T-cell (primary cell): ENCODE measurements around the gene TEX14. TPM values are rescaled to one million over a fixed set of nuclear protein-coding genes. Genes with fewer than 3 reads are reported as not detected.

ENCODE experiments used
- ATAC-seq, 4 experiments: fragments of 200-7000 bp in 3 of 4; fragments of 150-1000 bp in 1 of 4; cut with Tn5 transposase; replicated peaks in 1 of 4; 1 replicate in 3 of 4; 2 replicates in 1 of 4; pipeline ENCODE4 v1.10.0; 2021; ENCODE audit warnings: moderate library complexity in 3 of 4, mild to moderate bottlenecking in 2 of 4, moderate number of reproducible peaks in 1 of 4
- CTCF ChIA-PET, 2 donors: fragments of 300-600 bp; sonication (Branson Sonifier 250); formaldehyde crosslinking; loops; one replicate each; lab custom pipeline; 2022; ENCODE audit warnings: antibody characterized with exemption in 2 of 2; lab: Charles Lee
- POLR2A ChIA-PET, 2 donors: fragments of 300-600 bp; sonication (Branson Sonifier 250); formaldehyde crosslinking; loops; one replicate each; lab custom pipeline; 2022; ENCODE audit warnings: antibody characterized with exemption in 2 of 2; lab: Charles Lee
- DNase-seq, 35 experiments: peaks; one replicate each; pipeline versions ENCODE4 v3.0.0 to v3.0.0-alpha.2; 2013 to 2023
- H3K27ac ChIP-seq: one replicate; pipeline ENCODE4 v1.5.1; 2013; ENCODE audit warnings: low read length
- H3K27me3 ChIP-seq, 2 experiments: replicated peaks in 1 of 2; 1 replicate in 1 of 2; 2 replicates in 1 of 2; pipeline versions ENCODE4 v1.6.1 to v1.7.0; 2013; ENCODE audit warnings: low read length in 1 of 2, mixed read lengths in 1 of 2; ENCODE audit not compliant: control insufficient read depth in 2 of 2, insufficient read depth in 2 of 2; ENCODE audit errors: extremely low read depth in 1 of 2
- H3K36me3 ChIP-seq, 2 donors: 1 replicate in 1 of 2; 2 replicates in 1 of 2; pipeline versions ENCODE4 v1.6.1 to v1.7.0; 2013; ENCODE audit warnings: low read length in 1 of 2; ENCODE audit not compliant: control insufficient read depth in 2 of 2, insufficient read depth in 1 of 2; ENCODE audit errors: extremely low read depth in 1 of 2
- H3K4me1 ChIP-seq, 2 experiments: 1 replicate in 1 of 2; 2 replicates in 1 of 2; pipeline versions ENCODE4 v1.6.1 to v1.7.0; 2013; ENCODE audit warnings: low read length in 2 of 2, mixed read lengths in 1 of 2; ENCODE audit not compliant: insufficient read depth in 2 of 2, control insufficient read depth in 1 of 2; ENCODE audit errors: extremely low read depth in 1 of 2
- H3K4me3 ChIP-seq, 2 donors: 1 replicate in 1 of 2; 2 replicates in 1 of 2; pipeline versions ENCODE4 v1.5.1 to v1.7.0; 2013; ENCODE audit warnings: mild to moderate bottlenecking in 2 of 2, low read length in 1 of 2, moderate library complexity in 1 of 2; ENCODE audit not compliant: control insufficient read depth in 1 of 2; ENCODE audit errors: extremely low read depth in 1 of 2
- H3K9me3 ChIP-seq: 2 replicates; pipeline ENCODE4 v1.7.0; 2013
- H3K27ac Mint-ChIP-seq, 2 donors: one replicate each; pipeline ENCODE4 v1.8.0; 2020 to 2021; ENCODE audit warnings: mild to moderate bottlenecking in 2 of 2, mixed read lengths in 2 of 2
- H3K27me3 Mint-ChIP-seq, 2 donors: one replicate each; pipeline ENCODE4 v1.8.0; 2021 to 2022; ENCODE audit warnings: mixed read lengths in 2 of 2
- H3K36me3 Mint-ChIP-seq: one replicate; pipeline ENCODE4 v1.8.0; 2021; ENCODE audit warnings: mixed read lengths
- H3K4me1 Mint-ChIP-seq, 3 donors: one replicate each; pipeline ENCODE4 v1.8.0; 2020 to 2022; ENCODE audit warnings: mixed read lengths in 3 of 3, mild to moderate bottlenecking in 1 of 3
- H3K4me3 Mint-ChIP-seq, 3 donors: one replicate each; pipeline ENCODE4 v1.8.0; 2020 to 2022; ENCODE audit warnings: mild to moderate bottlenecking in 3 of 3, mixed read lengths in 3 of 3, moderate library complexity in 3 of 3
- H3K9me3 Mint-ChIP-seq, 3 donors: one replicate each; pipeline ENCODE4 v1.8.0; 2020 to 2022; ENCODE audit warnings: mixed read lengths in 3 of 3
- WGBS: methylation state at CpG from one replicate; pipeline ENCODE4 v1.1.5; 2013; ENCODE audit warnings: missing lambda C conversion rate; ENCODE audit not compliant: insufficient coverage; 5-methylcytosine and 5-hydroxymethylcytosine counted together
- total RNA-seq, 35 experiments: library from RNA in 6 of 35; stranded (reverse) in 6 of 35; fragments of 120-200 nt in 1 of 35; gene quantifications; one replicate each; pipeline versions ENCODE4 v1.2.1 to v1.2.4 and lab custom pipeline; 2013 to 2026

TEX14 gene
- total RNA-seq, 5 donors from 2014 or later (not counting 1 experiment from before 2014, with no cell fraction given): 0.59 to 1.2 (median 0.73) TPM

GRCh38 chr17:58703137-58703915, 11.5 kb upstream of the TEX14 start:
- no peaks in the 10 kb centered on the region for H3K9me3 ChIP-seq
- no peak overlapping the region for H3K27ac Mint-ChIP-seq
- WGBS: no CpG with 5 or more reads among the region's 4 CpGs
- H3K9me3 Mint-ChIP-seq: no peaks in the 10 kb centered on the region
- ChIA-PET POLR2A (interaction anchor here in 1 of 2 donors (0.6 to 0.7 kb wide), 2 partner anchors 13 to 43 kb away, joined by 3 to 7 read pairs; no protein-coding TSS in a partner anchor), CTCF (no interaction called here)
- no peak for ATAC-seq
- H3K36me3 Mint-ChIP-seq: peaks cover 28% of the 10 kb centered on the region
- no peak overlapping the region for H3K27ac ChIP-seq
- H3K4me1 Mint-ChIP-seq: peaks cover 0 to 4% (median 0%) of the 10 kb centered on the region in 3 donors
- no peaks in the 10 kb centered on the region for H3K27me3 Mint-ChIP-seq
- no peaks in the 10 kb centered on the region for H3K4me1 ChIP-seq
- no peak for DNase-seq
- peaks cover 14 to 26% of the 10 kb centered on the region in 2 donors for H3K36me3 ChIP-seq
- no peaks in the 10 kb centered on the region for H3K27me3 ChIP-seq
- H3K4me3 Mint-ChIP-seq: no peak overlapping the region
- no peak overlapping the region for H3K4me3 ChIP-seq

GRCh38 chr17:58702708-58703107, 10.9 kb upstream of the TEX14 start:
- H3K4me1 Mint-ChIP-seq: peaks cover 0 to 4% (median 0%) of the 10 kb centered on the region in 3 donors
- peaks cover 14 to 23% of the 10 kb centered on the region in 2 donors for H3K36me3 ChIP-seq
- WGBS: 100% methylated on average over 3 of the region's 8 CpGs
- no peak overlapping the region for H3K27ac Mint-ChIP-seq
- no peak for ATAC-seq
- H3K4me1 ChIP-seq: no peaks in the 10 kb centered on the region
- no peaks in the 10 kb centered on the region for H3K27me3 Mint-ChIP-seq
- POLR2A ChIA-PET: interaction anchor here in 1 of 2 donors (0.7 kb wide), 1 partner anchor 44 kb away, joined by 7 read pairs; no protein-coding TSS in a partner anchor
- no peaks in the 10 kb centered on the region for H3K9me3 ChIP-seq
- H3K27ac ChIP-seq: no peak overlapping the region
- DNase-seq: no peak
- H3K9me3 Mint-ChIP-seq: no peaks in the 10 kb centered on the region
- H3K27me3 ChIP-seq: no peaks in the 10 kb centered on the region
- no peak overlapping the region for H3K4me3 Mint-ChIP-seq
- no peak overlapping the region for H3K4me3 ChIP-seq
- peaks cover 28% of the 10 kb centered on the region for H3K36me3 Mint-ChIP-seq
- CTCF ChIA-PET: no interaction called here

GRCh38 chr17:58702045-58702476, 10.2 kb upstream of the TEX14 start:
- ChIA-PET CTCF (no interaction called here), POLR2A (no interaction called here)
- Histone ChIP-seq H3K36me3 (peaks cover 14 to 22% of the 10 kb centered on the region in 2 donors), H3K4me1 (no peaks in the 10 kb centered on the region), H3K4me3 (no peak overlapping the region), H3K9me3 (no peaks in the 10 kb centered on the region), H3K27ac (no peak overlapping the region), H3K27me3 (no peaks in the 10 kb centered on the region)
- ATAC-seq (no peak), DNase-seq (no peak)
- H3K27me3 Mint-ChIP-seq: no peaks in the 10 kb centered on the region
- H3K9me3 Mint-ChIP-seq: no peaks in the 10 kb centered on the region
- WGBS: 90% methylated on average over 2 of the region's 5 CpGs
- no peak overlapping the region for H3K4me3 Mint-ChIP-seq
- H3K4me1 Mint-ChIP-seq: peaks cover 0 to 4% (median 0%) of the 10 kb centered on the region in 3 donors
- H3K36me3 Mint-ChIP-seq: peaks cover 28% of the 10 kb centered on the region
- H3K27ac Mint-ChIP-seq: no peak overlapping the region

GRCh38 chr17:58699771-58700170, 7.9 kb upstream of the TEX14 start:
- Mint-ChIP-seq H3K4me3 (no peak overlapping the region), H3K9me3 (no peaks in the 10 kb centered on the region), H3K36me3 (peaks cover 17% of the 10 kb centered on the region), H3K27ac (no peak overlapping the region), H3K27me3 (no peaks in the 10 kb centered on the region), H3K4me1 (peaks cover 4 to 11% (median 10%) of the 10 kb centered on the region in 3 donors)
- ATAC-seq (no peak), DNase-seq (no peak)
- Histone ChIP-seq H3K27ac (no peak overlapping the region), H3K4me1 (no peaks in the 10 kb centered on the region), H3K36me3 (peaks cover 14 to 22% of the 10 kb centered on the region in 2 donors), H3K9me3 (no peaks in the 10 kb centered on the region), H3K27me3 (no peaks in the 10 kb centered on the region), H3K4me3 (no peak overlapping the region)
- CTCF ChIA-PET: interaction anchor here in 1 of 2 donors (0.6 kb wide), 1 partner anchor 1154 kb away, joined by 4 read pairs; no protein-coding TSS in a partner anchor
- WGBS: 100% methylated on average over 7 of the region's 11 CpGs
- POLR2A ChIA-PET: no interaction called here

GRCh38 chr17:58694826-58695225, 3.0 kb upstream of the TEX14 start:
- Mint-ChIP-seq H3K9me3 (no peaks in the 10 kb centered on the region), H3K27ac (no peak overlapping the region), H3K27me3 (no peaks in the 10 kb centered on the region), H3K4me3 (no peak overlapping the region), H3K4me1 (peaks cover 26 to 33% (median 33%) of the 10 kb centered on the region in 3 donors), H3K36me3 (peaks cover 8% of the 10 kb centered on the region)
- no peak for DNase-seq
- Histone ChIP-seq H3K4me3 (no peak overlapping the region), H3K4me1 (peaks cover 8 to 14% of the 10 kb centered on the region in 2 experiments), H3K27me3 (no peaks in the 10 kb centered on the region), H3K36me3 (peaks cover 4 to 7% of the 10 kb centered on the region in 2 donors), H3K27ac (no peak overlapping the region), H3K9me3 (no peaks in the 10 kb centered on the region)
- ATAC-seq: no peak
- CTCF ChIA-PET: interaction anchor here in 1 of 2 donors (1.0 kb wide), 1 partner anchor 176 kb away, joined by 5 read pairs; no protein-coding TSS in a partner anchor
- POLR2A ChIA-PET: no interaction called here
- WGBS: no CpG with 5 or more reads among the region's 1 CpG

- ChIA-PET CTCF (interaction anchor here in 1 of 2 donors (1.0 kb wide), 1 partner anchor 175 kb away, joined by 5 read pairs; no protein-coding TSS in a partner anchor), POLR2A (no interaction called here)
- H3K36me3 ChIP-seq: peaks cover 2% of the 10 kb centered on the region in 2 donors
- Mint-ChIP-seq H3K36me3 (peaks cover 4% of the 10 kb centered on the region), H3K4me3 (no peak overlapping the region), H3K4me1 (peaks cover 26 to 33% (median 33%) of the 10 kb centered on the region in 3 donors), H3K9me3 (no peaks in the 10 kb centered on the region), H3K27me3 (no peaks in the 10 kb centered on the region), H3K27ac (no peak overlapping the region)
- H3K4me1 ChIP-seq: peaks cover 8 to 14% of the 10 kb centered on the region in 2 experiments
- H3K9me3 ChIP-seq: no peaks in the 10 kb centered on the region
- no peak for DNase-seq
- WGBS: 91% methylated on average over 5 of the region's 8 CpGs
- no peak overlapping the region for H3K4me3 ChIP-seq
- no peak overlapping the region for H3K27ac ChIP-seq
- ATAC-seq: no peak
- H3K27me3 ChIP-seq: no peaks in the 10 kb centered on the region
These were observed 2.5 kb upstream of the TEX14 start for GRCh38 chr17:58694302-58694701.
